AG04449 (cell line): Measurements from ENCODE around the gene DIAPH2.

Source experiments
- CTCF ChIA-PET: fragments of 350-600 bp; formaldehyde crosslinking; extraction: SDS; loops from one replicate; lab custom pipeline; 2021; ENCODE audit warnings: antibody characterized with exemption; lab: Yijun Ruan, JAX
- POLR2A ChIA-PET: fragments of 400-600, 350-600 bp; formaldehyde crosslinking; extraction: SDS; loops from one replicate; lab custom pipeline; 2020; ENCODE audit warnings: antibody characterized with exemption, inconsistent platforms; lab: Yijun Ruan, JAX
- DNase-seq: peaks from one replicate; pipeline ENCODE4 v3.0.0-alpha.2; 2010; ENCODE audit warnings: low read depth, low spot score
- H3K4me3 ChIP-seq: 2 replicates; pipeline ENCODE4 v1.5.1; 2011; ENCODE audit warnings: low read depth, mild to moderate bottlenecking, control low read depth, low read length
- TF ChIP-seq, protein P1 (sequence below): IDR thresholded peaks from one replicate; pipeline ENCODE4 v1.5.1; 2011; ENCODE audit warnings: mild to moderate bottlenecking, moderate library complexity, low read length, control low read depth, inconsistent platforms; ENCODE audit not compliant: insufficient read depth; ENCODE audit errors: missing control alignments

DIAPH2 gene

DNA sequence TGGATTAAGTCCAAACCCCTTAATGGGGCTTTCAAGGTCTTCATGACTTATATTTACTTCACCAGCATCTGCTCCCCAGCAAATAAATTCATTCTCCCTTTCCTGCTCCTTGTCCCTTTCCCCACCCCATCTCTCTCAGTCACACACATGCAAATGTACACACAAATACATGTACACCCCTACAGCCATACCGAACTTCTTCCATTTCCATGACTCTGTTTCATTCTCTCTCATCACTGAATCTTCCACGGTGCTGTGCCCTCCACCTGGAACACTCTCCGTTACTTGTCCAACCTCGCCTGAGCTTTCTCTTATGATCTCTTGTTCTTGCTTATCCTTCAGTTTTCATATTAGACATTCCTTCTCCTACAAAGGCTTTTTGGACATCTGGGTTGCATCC, 177.0 kb downstream of the DIAPH2 start:
- TF ChIP-seq, protein P1, sequence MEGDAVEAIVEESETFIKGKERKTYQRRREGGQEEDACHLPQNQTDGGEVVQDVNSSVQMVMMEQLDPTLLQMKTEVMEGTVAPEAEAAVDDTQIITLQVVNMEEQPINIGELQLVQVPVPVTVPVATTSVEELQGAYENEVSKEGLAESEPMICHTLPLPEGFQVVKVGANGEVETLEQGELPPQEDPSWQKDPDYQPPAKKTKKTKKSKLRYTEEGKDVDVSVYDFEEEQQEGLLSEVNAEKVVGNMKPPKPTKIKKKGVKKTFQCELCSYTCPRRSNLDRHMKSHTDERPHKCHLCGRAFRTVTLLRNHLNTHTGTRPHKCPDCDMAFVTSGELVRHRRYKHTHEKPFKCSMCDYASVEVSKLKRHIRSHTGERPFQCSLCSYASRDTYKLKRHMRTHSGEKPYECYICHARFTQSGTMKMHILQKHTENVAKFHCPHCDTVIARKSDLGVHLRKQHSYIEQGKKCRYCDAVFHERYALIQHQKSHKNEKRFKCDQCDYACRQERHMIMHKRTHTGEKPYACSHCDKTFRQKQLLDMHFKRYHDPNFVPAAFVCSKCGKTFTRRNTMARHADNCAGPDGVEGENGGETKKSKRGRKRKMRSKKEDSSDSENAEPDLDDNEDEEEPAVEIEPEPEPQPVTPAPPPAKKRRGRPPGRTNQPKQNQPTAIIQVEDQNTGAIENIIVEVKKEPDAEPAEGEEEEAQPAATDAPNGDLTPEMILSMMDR = no peak
- ChIA-PET CTCF (no interaction called here), POLR2A (no interaction called here)
- no peak overlapping the region for H3K4me3 ChIP-seq
- no peak for DNase-seq

GRCh38 chrX:96883608-96884007, 199.0 kb downstream of the DIAPH2 start, which contains the start of gene RPA4:
RPA4 (plus strand) TSS chrX:96883908; CDS start chrX:96884311, 403 bp downstream.
- CTCF ChIA-PET = no interaction called here
- TF ChIP-seq, protein P1 = no peak
- H3K4me3 ChIP-seq = no peak within 1 kb of the TSS
- DNase-seq = no peak
- POLR2A ChIA-PET = no interaction called here

DNA sequence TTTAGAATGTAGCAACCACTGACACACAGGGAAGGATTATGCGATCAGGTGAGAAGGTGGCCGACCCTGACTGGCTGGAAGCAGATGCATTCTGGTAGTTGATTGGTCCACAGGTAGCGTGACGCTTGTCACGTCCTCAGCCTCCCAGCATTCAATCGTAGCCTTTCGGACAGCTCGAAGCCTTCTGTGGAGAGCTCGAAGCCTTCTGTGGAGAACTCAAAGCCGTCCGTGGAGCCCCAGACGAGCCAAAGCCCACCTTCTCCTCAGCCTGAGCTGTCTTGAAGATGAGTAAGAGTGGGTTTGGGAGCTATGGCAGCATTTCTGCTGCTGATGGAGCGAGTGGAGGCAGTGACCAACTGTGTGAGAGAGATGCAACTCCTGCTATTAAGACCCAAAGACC, 199.4 kb downstream of the DIAPH2 start:
- H3K4me3 ChIP-seq = no peak overlapping the region
- DNase-seq = no peak
- ChIA-PET POLR2A (no interaction called here), CTCF (no interaction called here)
- TF ChIP-seq, protein P1 = no peak

DNA sequence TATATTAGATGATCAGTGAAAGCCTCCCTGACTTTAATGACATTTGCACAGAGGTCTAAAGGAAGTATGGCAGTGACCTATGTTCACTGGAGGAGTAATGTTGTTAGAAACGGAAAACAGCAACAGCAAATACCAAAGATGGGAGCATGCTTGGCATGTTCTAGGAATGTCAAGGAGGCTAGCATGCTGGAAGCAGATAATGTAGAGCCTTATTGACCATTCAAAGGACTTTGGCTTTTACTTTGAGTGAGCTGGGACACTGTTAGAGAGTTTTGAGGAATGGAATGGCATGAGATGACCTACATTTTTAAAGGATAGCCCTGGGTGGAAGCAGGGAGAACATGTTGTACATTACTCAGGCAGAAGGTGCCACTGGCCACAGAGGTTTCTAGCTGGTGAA, 205.1 kb downstream of the DIAPH2 start:
- no peak overlapping the region for H3K4me3 ChIP-seq
- TF ChIP-seq, protein P1 = no peak
- POLR2A ChIA-PET = no interaction called here
- CTCF ChIA-PET = no interaction called here
- DNase-seq = no peak

- CTCF ChIA-PET = no interaction called here
- H3K4me3 ChIP-seq = no peak overlapping the region
- POLR2A ChIA-PET = no interaction called here
- TF ChIP-seq, protein P1 = no peak
- DNase-seq = no peak
Observed at GRCh38 chrX:96906741-96907140, 222.1 kb downstream of the DIAPH2 start.

- CTCF ChIA-PET = no interaction called here
Observed at GRCh38 chrX:96907516-96908272, 223.1 kb downstream of the DIAPH2 start.

More at GRCh38 chrX:96907516-96908272, 223.1 kb downstream of the DIAPH2 start:
- TF ChIP-seq, protein P1 = no peak
- POLR2A ChIA-PET = no interaction called here
- H3K4me3 ChIP-seq = no peak overlapping the region
- DNase-seq = no peak
